GM12891 (cell line): ENCODE data around the gene CLRN3.

ENCODE experiments used
- DNase-seq: peaks from one replicate; pipeline ENCODE4 v3.0.0; 2011; ENCODE audit warnings: low spot score; ENCODE audit not compliant: insufficient read length
- FAIRE-seq: peaks from 2 replicates; lab custom pipeline; 2011; peaks lifted over from hg19 to GRCh38; lab: Jason Lieb, UNC
- PAX5 ChIP-seq: IDR thresholded peaks from 2 replicates; pipeline ENCODE4 v1.6.1; 2011; ENCODE audit warnings: low read length, moderate library complexity, mild to moderate bottlenecking; ENCODE audit not compliant: insufficient read depth, severe bottlenecking
- POLR2A ChIP-seq: IDR thresholded peaks from 2 replicates; pipeline ENCODE4 v1.6.1; 2011; ENCODE audit warnings: low read depth, low read length, control low read depth
- POLR2AphosphoS5 ChIP-seq: IDR thresholded peaks from 2 replicates; pipeline ENCODE4 v1.6.1; 2011; ENCODE audit warnings: low read depth, low read length, control low read depth
- POU2F2 ChIP-seq: IDR thresholded peaks from 2 replicates; pipeline ENCODE4 v1.6.1; 2011; ENCODE audit warnings: low read depth, mild to moderate bottlenecking, control low read depth, low read length, moderate library complexity
- SPI1 ChIP-seq: IDR thresholded peaks from 2 replicates; pipeline ENCODE4 v1.6.1; 2011; ENCODE audit warnings: low read depth, low read length, control low read depth
- TAF1 ChIP-seq: IDR thresholded peaks from 2 replicates; pipeline ENCODE4 v1.6.1; 2011; ENCODE audit warnings: low read depth, low read length, control low read depth

The CLRN3 gene

GRCh38 chr10:127932521-127933270 lies 40.0 kb upstream of the CLRN3 start:
- FAIRE-seq (no peak), DNase-seq (no peak)
- TF ChIP-seq POLR2AphosphoS5 (no peak), POU2F2 (no peak), SPI1 (no peak), TAF1 (no peak), POLR2A (no peak)

- DNase-seq, result no peak
- no peak for FAIRE-seq
- TF ChIP-seq SPI1 (no peak), POLR2A (no peak), PAX5 (no peak), POLR2AphosphoS5 (no peak), TAF1 (no peak), POU2F2 (no peak)
Observed at GRCh38 chr10:127928021-127928806, 35.5 kb upstream of the CLRN3 start.

DNA sequence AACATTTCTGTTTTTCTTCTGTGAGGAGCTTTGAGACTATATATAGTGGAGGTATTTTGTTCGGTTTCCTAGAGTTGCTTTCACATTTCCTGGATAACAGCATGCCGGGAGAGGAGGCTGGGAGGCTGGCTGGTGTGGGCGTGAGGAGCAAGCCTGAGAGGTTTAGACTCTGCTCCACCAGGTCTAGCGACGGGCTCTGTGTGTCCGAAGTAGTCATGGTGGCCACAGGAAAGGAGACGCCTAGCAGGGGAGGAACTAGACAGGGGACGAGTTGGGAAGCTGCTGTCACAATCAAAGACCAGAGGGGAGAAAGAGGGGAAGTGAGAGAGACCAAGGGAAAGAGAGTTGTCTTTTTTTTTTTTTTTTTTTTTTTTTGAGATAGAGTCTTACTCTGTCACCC lies 33.7 kb upstream of the CLRN3 start:
- TF ChIP-seq POLR2AphosphoS5, result no peak
- TF ChIP-seq POLR2A, result no peak
- no peak for TF ChIP-seq PAX5
- TF ChIP-seq TAF1, result no peak
- TF ChIP-seq POU2F2, result no peak
- TF ChIP-seq SPI1, result no peak

DNA sequence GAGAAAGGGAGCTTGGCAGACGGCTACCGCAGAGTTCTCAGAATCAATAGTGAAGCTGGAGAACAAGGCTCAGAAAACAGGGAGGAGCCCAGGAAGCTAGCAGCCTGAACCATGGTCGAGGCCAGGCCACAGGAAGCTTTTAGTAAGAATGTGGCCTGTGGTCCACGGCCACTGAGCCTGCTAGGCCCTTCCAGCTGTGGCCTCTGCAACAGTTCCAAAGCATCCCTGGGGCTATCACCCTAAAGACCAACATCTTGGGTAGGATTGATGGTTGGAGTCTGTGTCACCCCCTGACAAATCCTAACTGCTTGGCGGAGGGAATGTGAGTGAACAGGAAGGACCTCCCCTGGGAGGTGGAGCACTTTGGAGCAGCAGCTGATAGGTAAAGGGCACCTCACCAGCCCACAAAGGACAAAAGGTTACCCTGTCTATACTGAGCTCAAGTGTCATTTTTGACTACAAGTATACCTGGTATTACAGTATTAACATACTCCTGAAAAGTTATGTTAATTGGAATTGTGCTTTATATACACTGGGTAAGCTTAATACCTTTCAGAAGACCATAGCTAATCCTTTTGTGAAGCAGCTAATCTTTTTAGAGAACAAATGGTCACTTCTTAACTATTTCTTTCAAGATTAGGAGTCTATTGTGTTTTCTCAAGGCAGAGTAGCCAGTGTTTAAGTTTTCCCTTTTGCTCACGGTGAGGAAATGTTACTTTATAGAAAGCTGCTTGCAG lies 32.9 kb upstream of the CLRN3 start:
- TF ChIP-seq TAF1, result no peak
- FAIRE-seq (no peak), DNase-seq (no peak)

More for the DNA sequence above, 33.7 kb upstream of the CLRN3 start:
- no peak for FAIRE-seq
- DNase-seq, result no peak

DNA sequence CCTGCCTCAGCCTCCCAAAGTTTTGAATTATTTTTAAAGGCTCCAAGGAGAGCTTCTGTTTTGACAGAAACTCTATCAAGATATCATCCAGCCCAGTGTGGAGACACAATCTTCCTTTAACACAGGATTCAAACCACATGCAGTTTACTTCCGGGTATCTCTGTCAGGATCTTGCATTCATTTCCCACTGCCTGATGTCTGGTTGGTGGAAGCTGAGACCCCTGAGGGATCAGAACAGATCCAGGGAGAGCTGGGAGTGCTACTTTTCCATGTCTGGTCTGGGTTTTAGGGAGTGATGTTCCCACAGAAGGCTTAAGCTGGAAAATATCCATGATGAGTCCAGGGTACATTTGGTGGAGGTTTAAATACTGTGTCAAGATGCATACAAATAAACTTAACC lies 30.9 kb upstream of the CLRN3 start:
- no peak for TF ChIP-seq TAF1
- no peak for TF ChIP-seq PAX5
- TF ChIP-seq SPI1, result no peak
- no peak for TF ChIP-seq POU2F2
- no peak for TF ChIP-seq POLR2A
- TF ChIP-seq POLR2AphosphoS5, result no peak
- no peak for FAIRE-seq
- no peak for DNase-seq

DNA sequence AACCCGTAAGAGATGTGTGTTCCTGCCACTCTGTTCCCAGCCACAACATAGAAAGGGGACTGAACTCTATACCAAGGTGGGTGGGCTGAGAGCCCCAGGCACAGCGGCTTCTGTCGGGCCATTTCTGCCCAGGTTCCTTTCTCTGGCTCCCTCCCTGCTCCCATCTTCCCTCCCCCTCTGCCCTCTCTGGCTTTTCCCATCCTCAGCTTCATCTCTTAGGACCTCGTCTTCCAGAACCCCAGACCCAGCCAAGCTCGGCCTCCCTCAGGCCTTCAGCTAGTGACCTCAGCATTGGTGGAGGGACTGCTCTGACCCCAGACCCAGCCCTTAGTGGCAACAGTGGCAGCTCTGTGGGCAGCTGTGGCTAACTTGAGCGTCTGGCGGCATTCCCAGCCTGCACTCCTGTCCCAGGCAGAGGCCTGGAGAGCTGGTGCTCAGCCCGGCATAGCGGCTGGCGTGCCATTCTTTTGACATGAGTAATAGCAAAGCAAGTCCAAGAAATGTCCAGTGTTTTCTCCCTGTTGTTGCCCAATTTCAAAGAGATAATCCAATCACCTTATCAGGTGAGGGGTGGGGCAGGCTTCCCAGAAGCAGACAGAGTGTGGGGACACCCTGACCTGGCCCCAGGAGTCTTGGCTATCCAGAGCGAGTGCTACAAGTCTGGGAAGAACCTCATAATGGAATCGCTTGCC lies 30.1 kb upstream of the CLRN3 start:
- no peak for FAIRE-seq
- no peak for DNase-seq
- TF ChIP-seq PAX5 (no peak), SPI1 (no peak), TAF1 (no peak), POU2F2 (no peak), POLR2AphosphoS5 (no peak), POLR2A (no peak)

- TF ChIP-seq PAX5, result no peak
- TF ChIP-seq POLR2A, result no peak
- no peak for TF ChIP-seq POLR2AphosphoS5
- no peak for TF ChIP-seq POU2F2
- TF ChIP-seq SPI1, result no peak
- TF ChIP-seq TAF1, result no peak
- no peak for FAIRE-seq
- DNase-seq, result no peak
Observed at GRCh38 chr10:127922206-127922605, 29.5 kb upstream of the CLRN3 start.

DNA sequence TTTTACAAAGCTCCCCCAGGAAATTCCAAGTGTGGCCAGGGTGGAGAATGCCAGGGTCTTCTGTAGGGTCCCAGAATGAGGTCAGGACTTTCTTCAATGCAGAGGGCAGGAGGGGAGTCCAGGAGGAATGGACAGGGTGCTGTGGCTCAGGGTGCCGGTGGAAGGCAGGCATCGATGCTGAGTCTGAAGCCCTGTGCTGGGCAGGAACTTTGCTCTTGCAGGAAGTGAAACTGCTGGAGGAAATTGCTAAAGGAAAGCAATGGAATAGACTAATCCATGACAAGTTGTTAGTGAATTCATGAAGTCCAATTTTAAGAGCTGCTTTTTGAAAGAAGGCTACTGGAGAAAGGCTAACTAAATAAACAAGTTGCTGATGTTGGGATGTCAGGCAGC lies 29.0 kb upstream of the CLRN3 start:
- FAIRE-seq (no peak), DNase-seq (no peak)
- TF ChIP-seq SPI1 (no peak), TAF1 (no peak), POLR2A (no peak), POU2F2 (no peak), PAX5 (no peak), POLR2AphosphoS5 (no peak)
